ENCODE data around the gene SLAMF1.
"Not testable (repeated sequence)": the region's sequence is repeated elsewhere in the genome, so short reads cannot be mapped to it uniquely, and the experiment has no call there.

The SLAMF1 gene

GRCh38 chr1:160575112-160575664, 71.7 kb downstream of the SLAMF1 start:
- 90 to 100% methylated on average over 2 to 4 of the region's 5 CpGs for WGBS, 2 experiments (ENCODE audit: insufficient coverage in 2 of 2)
- Histone ChIP-seq H3K9me3 (ENCODE audit: control insufficient read depth, low read length) (no peaks in the 10 kb centered on the region), H3K4me1 (ENCODE audit: control insufficient read depth, insufficient read depth, low read length, poor library complexity, severe bottlenecking) (no peaks in the 10 kb centered on the region), H3K36me3 (ENCODE audit: control insufficient read depth, insufficient read depth, low read length) (no peaks in the 10 kb centered on the region), H3K4me3 (ENCODE audit: extremely low read depth, insufficient read depth, low read length, poor library complexity, severe bottlenecking) (no peak overlapping the region), H3K27ac (ENCODE audit: low read depth, low read length, severe bottlenecking) (no peak overlapping the region)

GRCh38 chr1:160570840-160571239, 76.0 kb downstream of the SLAMF1 start:
- Histone ChIP-seq H3K9me3 (ENCODE audit: control insufficient read depth, low read length) (no peaks in the 10 kb centered on the region), H3K27ac (ENCODE audit: low read depth, low read length, severe bottlenecking) (no peak overlapping the region), H3K4me1 (ENCODE audit: control insufficient read depth, insufficient read depth, low read length, poor library complexity, severe bottlenecking) (no peaks in the 10 kb centered on the region), H3K4me3 (ENCODE audit: extremely low read depth, insufficient read depth, low read length, poor library complexity, severe bottlenecking) (no peak overlapping the region), H3K36me3 (ENCODE audit: control insufficient read depth, insufficient read depth, low read length) (no peaks in the 10 kb centered on the region)
- WGBS, 2 experiments (ENCODE audit: insufficient coverage in 2 of 2) = 100% methylated on average over 2 to 3 of the region's 3 CpGs

- WGBS, 2 experiments (ENCODE audit: insufficient coverage in 2 of 2) = 89 to 94% methylated on average over 1 to 2 of the region's 2 CpGs
- H3K36me3 ChIP-seq (ENCODE audit: control insufficient read depth, insufficient read depth, low read length) = no peaks in the 10 kb centered on the region
- no peaks in the 10 kb centered on the region for H3K9me3 ChIP-seq (ENCODE audit: control insufficient read depth, low read length)
- H3K4me3 ChIP-seq (ENCODE audit: extremely low read depth, insufficient read depth, low read length, poor library complexity, severe bottlenecking) = no peak overlapping the region
- H3K4me1 ChIP-seq (ENCODE audit: control insufficient read depth, insufficient read depth, low read length, poor library complexity, severe bottlenecking) = no peaks in the 10 kb centered on the region
- no peak overlapping the region for H3K27ac ChIP-seq (ENCODE audit: low read depth, low read length, severe bottlenecking)
Measured at GRCh38 chr1:160569806-160570205, 77.0 kb downstream of the SLAMF1 start.

GRCh38 chr1:160567858-160568682, 78.8 kb downstream of the SLAMF1 start:
- Histone ChIP-seq H3K4me1 (ENCODE audit: control insufficient read depth, insufficient read depth, low read length, poor library complexity, severe bottlenecking) (no peaks in the 10 kb centered on the region), H3K36me3 (ENCODE audit: control insufficient read depth, insufficient read depth, low read length) (no peaks in the 10 kb centered on the region), H3K4me3 (ENCODE audit: extremely low read depth, insufficient read depth, low read length, poor library complexity, severe bottlenecking) (no peak overlapping the region), H3K27ac (ENCODE audit: low read depth, low read length, severe bottlenecking) (no peak overlapping the region), H3K9me3 (ENCODE audit: control insufficient read depth, low read length) (no peaks in the 10 kb centered on the region)
- WGBS, 2 experiments (ENCODE audit: insufficient coverage in 2 of 2) = 74 to 82% methylated on average over 5 to 6 of the region's 8 CpGs

- Histone ChIP-seq H3K4me3 (ENCODE audit: extremely low read depth, insufficient read depth, low read length, poor library complexity, severe bottlenecking) (no peak overlapping the region), H3K4me1 (ENCODE audit: control insufficient read depth, insufficient read depth, low read length, poor library complexity, severe bottlenecking) (no peaks in the 10 kb centered on the region), H3K9me3 (ENCODE audit: control insufficient read depth, low read length) (no peaks in the 10 kb centered on the region), H3K36me3 (ENCODE audit: control insufficient read depth, insufficient read depth, low read length) (no peaks in the 10 kb centered on the region), H3K27ac (ENCODE audit: low read depth, low read length, severe bottlenecking) (no peak overlapping the region)
- WGBS, 2 experiments (ENCODE audit: insufficient coverage in 2 of 2) = 60 to 92% methylated on average over 2 to 3 of the region's 5 CpGs
Measured at GRCh38 chr1:160567341-160567740, 79.5 kb downstream of the SLAMF1 start.

- Histone ChIP-seq H3K27ac (ENCODE audit: low read depth, low read length, severe bottlenecking) (no peak overlapping the region), H3K4me3 (ENCODE audit: extremely low read depth, insufficient read depth, low read length, poor library complexity, severe bottlenecking) (no peak overlapping the region), H3K4me1 (ENCODE audit: control insufficient read depth, insufficient read depth, low read length, poor library complexity, severe bottlenecking) (no peaks in the 10 kb centered on the region), H3K36me3 (ENCODE audit: control insufficient read depth, insufficient read depth, low read length) (no peaks in the 10 kb centered on the region), H3K9me3 (ENCODE audit: control insufficient read depth, low read length) (no peaks in the 10 kb centered on the region)
- 81 to 90% methylated on average over 3 of the region's 4 CpGs for WGBS, 2 experiments (ENCODE audit: insufficient coverage in 2 of 2)
Measured at GRCh38 chr1:160565564-160565963, 81.3 kb downstream of the SLAMF1 start.

- H3K9me3 ChIP-seq (ENCODE audit: control insufficient read depth, low read length); H3K4me3 ChIP-seq (ENCODE audit: extremely low read depth, insufficient read depth, low read length, poor library complexity, severe bottlenecking); H3K4me1 ChIP-seq (ENCODE audit: control insufficient read depth, insufficient read depth, low read length, poor library complexity, severe bottlenecking); H3K27ac ChIP-seq (ENCODE audit: low read depth, low read length, severe bottlenecking); H3K36me3 ChIP-seq (ENCODE audit: control insufficient read depth, insufficient read depth, low read length): not testable (repeated sequence)
- WGBS, 2 experiments (ENCODE audit: insufficient coverage in 2 of 2) = no CpG with 5 or more reads among the region's 1 CpG
Measured at GRCh38 chr1:160563230-160563629, 83.6 kb downstream of the SLAMF1 start.

GRCh38 chr1:160562745-160563144, 84.1 kb downstream of the SLAMF1 start:
- WGBS, 2 experiments (ENCODE audit: insufficient coverage in 2 of 2) = 67 to 80% methylated on average over 1 of the region's 2 CpGs
- H3K9me3 ChIP-seq (ENCODE audit: control insufficient read depth, low read length); H3K4me3 ChIP-seq (ENCODE audit: extremely low read depth, insufficient read depth, low read length, poor library complexity, severe bottlenecking); H3K36me3 ChIP-seq (ENCODE audit: control insufficient read depth, insufficient read depth, low read length); H3K27ac ChIP-seq (ENCODE audit: low read depth, low read length, severe bottlenecking); H3K4me1 ChIP-seq (ENCODE audit: control insufficient read depth, insufficient read depth, low read length, poor library complexity, severe bottlenecking): not testable (repeated sequence)

- H3K4me3 ChIP-seq (ENCODE audit: extremely low read depth, insufficient read depth, low read length, poor library complexity, severe bottlenecking) = no peak overlapping the region
- H3K36me3 ChIP-seq (ENCODE audit: control insufficient read depth, insufficient read depth, low read length) = no peaks in the 10 kb centered on the region
- no peak overlapping the region for H3K27ac ChIP-seq (ENCODE audit: low read depth, low read length, severe bottlenecking)
- H3K9me3 ChIP-seq (ENCODE audit: control insufficient read depth, low read length) = no peaks in the 10 kb centered on the region
- no peaks in the 10 kb centered on the region for H3K4me1 ChIP-seq (ENCODE audit: control insufficient read depth, insufficient read depth, low read length, poor library complexity, severe bottlenecking)
Measured at GRCh38 chr1:160560806-160561205, 86.0 kb downstream of the SLAMF1 start.

- Histone ChIP-seq H3K36me3 (ENCODE audit: control insufficient read depth, insufficient read depth, low read length) (no peaks in the 10 kb centered on the region), H3K9me3 (ENCODE audit: control insufficient read depth, low read length) (no peaks in the 10 kb centered on the region), H3K4me3 (ENCODE audit: extremely low read depth, insufficient read depth, low read length, poor library complexity, severe bottlenecking) (no peak overlapping the region), H3K4me1 (ENCODE audit: control insufficient read depth, insufficient read depth, low read length, poor library complexity, severe bottlenecking) (no peaks in the 10 kb centered on the region), H3K27ac (ENCODE audit: low read depth, low read length, severe bottlenecking) (no peak overlapping the region)
- WGBS, 2 experiments (ENCODE audit: insufficient coverage in 2 of 2) = 72 to 93% methylated on average over 2 to 3 of the region's 4 CpGs
Measured at GRCh38 chr1:160560045-160560705, 86.7 kb downstream of the SLAMF1 start.

- 78 to 92% methylated on average over 1 to 2 of the region's 3 CpGs for WGBS, 2 experiments (ENCODE audit: insufficient coverage in 2 of 2)
- not testable (repeated sequence) for H3K36me3 ChIP-seq (ENCODE audit: control insufficient read depth, insufficient read depth, low read length); H3K9me3 ChIP-seq (ENCODE audit: control insufficient read depth, low read length); H3K4me3 ChIP-seq (ENCODE audit: extremely low read depth, insufficient read depth, low read length, poor library complexity, severe bottlenecking); H3K4me1 ChIP-seq (ENCODE audit: control insufficient read depth, insufficient read depth, low read length, poor library complexity, severe bottlenecking); H3K27ac ChIP-seq (ENCODE audit: low read depth, low read length, severe bottlenecking)
Measured at GRCh38 chr1:160559437-160559836, 87.4 kb downstream of the SLAMF1 start.

All from mesodermal cell (in vitro differentiated cells).